ENCODE results near the gene RCBTB1. TPM values are rescaled to one million over a fixed set of nuclear protein-coding genes. Genes with fewer than 3 reads are reported as not detected.

RCBTB1 gene
- total RNA-seq, 4 donors from 2014 or later = 8.2 to 11.1 (median 10.2) TPM

DNA sequence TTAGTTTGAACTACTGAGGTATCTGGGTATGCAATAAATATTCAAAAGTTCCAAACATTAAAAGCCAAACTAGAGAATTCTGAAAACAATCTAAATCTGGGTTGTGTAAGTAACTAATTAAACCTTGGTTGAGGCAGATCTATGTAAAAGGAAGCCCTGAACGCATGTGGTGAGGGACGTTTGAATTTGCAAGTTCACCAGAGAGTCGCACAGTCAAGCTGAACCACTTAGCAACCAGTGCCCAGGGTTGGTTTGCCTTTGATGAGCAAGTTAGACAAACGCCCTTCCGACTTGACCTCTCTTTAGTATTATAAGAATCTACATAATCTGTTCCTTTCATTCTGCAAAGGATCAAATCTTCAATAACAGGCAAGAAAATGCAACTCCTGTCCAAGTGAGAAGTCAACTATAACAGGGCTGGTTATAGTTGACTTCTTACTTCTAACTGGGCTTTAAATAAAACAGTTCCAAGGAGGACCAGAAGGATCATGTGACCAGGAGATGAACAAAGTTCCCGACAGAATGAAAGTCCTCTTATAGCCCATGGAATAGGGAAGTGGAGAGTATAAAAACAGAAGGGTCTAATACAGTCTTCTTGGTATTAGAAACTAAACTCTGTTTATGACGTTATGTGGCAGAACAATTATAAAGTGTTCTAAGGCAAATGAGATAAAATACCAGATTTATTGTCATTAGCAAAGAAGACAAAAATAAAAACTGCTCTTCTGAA, 49.0 kb downstream of the RCBTB1 start:
- Histone ChIP-seq H3K27ac (no peak overlapping the region), H3K27me3 (no peaks in the 10 kb centered on the region), H3K4me1 (no peaks in the 10 kb centered on the region), H3K36me3 (peaks cover 22% of the 10 kb centered on the region), H3K4me3 (no peak overlapping the region), H3K9me3 (no peaks in the 10 kb centered on the region)
- DNase-seq (ENCODE audit: low spot score in 2 of 2) = no peak
- TF ChIP-seq POLR2A (IDR thresholded peaks at IDR 0.05) (no peak), POLR2AphosphoS5 (IDR thresholded peaks at IDR 0.05) (no peak), EP300 (IDR thresholded peaks at IDR 0.05) (no peak)
- TF ChIP-seq, protein P1, sequence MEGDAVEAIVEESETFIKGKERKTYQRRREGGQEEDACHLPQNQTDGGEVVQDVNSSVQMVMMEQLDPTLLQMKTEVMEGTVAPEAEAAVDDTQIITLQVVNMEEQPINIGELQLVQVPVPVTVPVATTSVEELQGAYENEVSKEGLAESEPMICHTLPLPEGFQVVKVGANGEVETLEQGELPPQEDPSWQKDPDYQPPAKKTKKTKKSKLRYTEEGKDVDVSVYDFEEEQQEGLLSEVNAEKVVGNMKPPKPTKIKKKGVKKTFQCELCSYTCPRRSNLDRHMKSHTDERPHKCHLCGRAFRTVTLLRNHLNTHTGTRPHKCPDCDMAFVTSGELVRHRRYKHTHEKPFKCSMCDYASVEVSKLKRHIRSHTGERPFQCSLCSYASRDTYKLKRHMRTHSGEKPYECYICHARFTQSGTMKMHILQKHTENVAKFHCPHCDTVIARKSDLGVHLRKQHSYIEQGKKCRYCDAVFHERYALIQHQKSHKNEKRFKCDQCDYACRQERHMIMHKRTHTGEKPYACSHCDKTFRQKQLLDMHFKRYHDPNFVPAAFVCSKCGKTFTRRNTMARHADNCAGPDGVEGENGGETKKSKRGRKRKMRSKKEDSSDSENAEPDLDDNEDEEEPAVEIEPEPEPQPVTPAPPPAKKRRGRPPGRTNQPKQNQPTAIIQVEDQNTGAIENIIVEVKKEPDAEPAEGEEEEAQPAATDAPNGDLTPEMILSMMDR (IDR thresholded peaks at IDR 0.05) = no peak
- WGBS = 68% methylated on average over 7 of the region's 7 CpGs

DNA sequence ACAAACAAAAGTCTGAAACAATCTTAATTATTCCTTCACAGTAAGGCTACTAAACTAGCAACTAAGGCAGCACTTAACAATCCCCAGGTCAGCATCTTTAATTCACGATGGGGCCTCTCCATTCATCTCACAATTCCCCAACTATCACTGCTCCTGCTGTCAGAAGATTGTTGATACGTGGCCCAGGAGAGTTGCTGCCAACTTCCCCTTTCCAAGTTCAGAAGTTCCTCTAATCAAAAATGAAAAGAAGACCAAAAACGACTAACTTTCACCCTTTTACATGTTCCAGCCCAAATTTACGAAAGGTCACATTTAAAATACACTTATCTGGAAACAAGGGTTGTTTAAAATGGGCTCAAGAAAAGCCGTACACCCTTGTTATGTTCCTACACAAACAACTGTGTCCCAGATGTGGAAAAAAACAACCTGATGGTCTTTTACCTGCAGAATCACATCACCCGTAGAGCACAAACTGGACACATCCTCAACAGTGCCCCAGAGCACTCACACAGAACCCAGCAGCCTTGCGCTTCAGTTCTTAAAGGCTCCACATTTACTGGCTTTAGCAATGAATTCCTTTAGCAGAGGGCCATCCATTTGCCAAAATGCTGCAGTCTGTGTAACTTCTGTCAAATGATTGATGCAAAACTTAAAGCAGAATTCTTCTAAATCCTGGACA, 51.6 kb downstream of the RCBTB1 start:
- Histone ChIP-seq H3K27me3 (no peaks in the 10 kb centered on the region), H3K4me1 (no peaks in the 10 kb centered on the region), H3K9me3 (no peaks in the 10 kb centered on the region), H3K36me3 (peaks cover 18% of the 10 kb centered on the region), H3K4me3 (no peak overlapping the region), H3K27ac (no peak overlapping the region)
- no peak for DNase-seq (ENCODE audit: low spot score in 2 of 2)
- TF ChIP-seq POLR2AphosphoS5 (IDR thresholded peaks at IDR 0.05) (no peak), POLR2A (IDR thresholded peaks at IDR 0.05) (no peak), EP300 (IDR thresholded peaks at IDR 0.05) (no peak)
- TF ChIP-seq, protein P1 (IDR thresholded peaks at IDR 0.05) = no peak
- 82% methylated on average over 7 of the region's 7 CpGs for WGBS

DNA sequence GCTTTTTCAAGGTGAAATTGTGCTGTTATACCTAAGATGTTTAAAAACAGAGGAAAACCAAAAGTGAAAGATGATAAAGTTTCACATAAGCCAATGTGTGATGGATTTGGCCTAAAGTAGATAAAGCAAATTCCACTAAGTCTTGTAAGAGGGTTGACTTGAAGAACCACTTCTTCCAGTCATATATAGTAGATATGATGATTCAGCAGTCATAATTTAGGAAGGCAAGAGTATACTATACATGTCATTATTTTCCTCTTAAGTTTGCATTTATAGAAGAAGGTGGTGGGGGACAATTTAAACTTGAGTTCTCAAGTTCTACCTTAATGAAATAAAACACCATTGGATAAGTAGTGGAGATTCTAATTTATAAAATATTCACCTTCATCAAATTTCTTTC, 52.3 kb downstream of the RCBTB1 start:
- Histone ChIP-seq H3K4me3 (no peak overlapping the region), H3K27me3 (no peaks in the 10 kb centered on the region), H3K4me1 (no peaks in the 10 kb centered on the region), H3K27ac (no peak overlapping the region), H3K36me3 (peaks cover 24% of the 10 kb centered on the region), H3K9me3 (no peaks in the 10 kb centered on the region)
- TF ChIP-seq, protein P1 (IDR thresholded peaks at IDR 0.05) = no peak
- no peak for TF ChIP-seq EP300 (IDR thresholded peaks at IDR 0.05)
- no peak for TF ChIP-seq POLR2AphosphoS5 (IDR thresholded peaks at IDR 0.05)
- no peak for TF ChIP-seq POLR2A (IDR thresholded peaks at IDR 0.05)
- no peak for DNase-seq (ENCODE audit: low spot score in 2 of 2)

DNA sequence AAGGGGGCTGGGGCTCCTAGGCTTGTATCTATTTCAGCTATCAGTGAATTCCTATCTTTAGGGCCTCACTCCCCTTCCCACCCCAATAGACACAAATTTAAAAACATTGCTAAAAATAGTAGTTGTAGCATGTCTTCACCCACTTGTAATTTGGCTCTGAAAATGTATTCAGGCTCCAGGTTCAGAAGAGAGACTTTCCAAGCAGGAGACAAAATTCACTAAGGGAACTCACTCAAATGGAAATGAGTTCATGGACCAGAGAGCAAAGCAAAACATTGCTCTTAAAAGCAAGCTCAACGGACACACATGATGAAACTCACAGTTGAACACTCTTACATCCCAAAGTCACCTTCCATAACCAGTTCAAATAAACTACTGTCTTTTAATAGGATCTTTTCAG, 52.8 kb downstream of the RCBTB1 start:
- 84% methylated on average over 1 of the region's 1 CpG for WGBS
- DNase-seq (ENCODE audit: low spot score in 2 of 2) = no peak
- H3K27ac ChIP-seq = no peak overlapping the region
- no peaks in the 10 kb centered on the region for H3K4me1 ChIP-seq
- no peaks in the 10 kb centered on the region for H3K27me3 ChIP-seq
- no peaks in the 10 kb centered on the region for H3K9me3 ChIP-seq
- peaks cover 28% of the 10 kb centered on the region for H3K36me3 ChIP-seq
- TF ChIP-seq POLR2A (IDR thresholded peaks at IDR 0.05) = no peak
- TF ChIP-seq EP300 (IDR thresholded peaks at IDR 0.05) = no peak
- no peak for TF ChIP-seq POLR2AphosphoS5 (IDR thresholded peaks at IDR 0.05)
- TF ChIP-seq, protein P1 (IDR thresholded peaks at IDR 0.05) = no peak
- no peak overlapping the region for H3K4me3 ChIP-seq

DNA sequence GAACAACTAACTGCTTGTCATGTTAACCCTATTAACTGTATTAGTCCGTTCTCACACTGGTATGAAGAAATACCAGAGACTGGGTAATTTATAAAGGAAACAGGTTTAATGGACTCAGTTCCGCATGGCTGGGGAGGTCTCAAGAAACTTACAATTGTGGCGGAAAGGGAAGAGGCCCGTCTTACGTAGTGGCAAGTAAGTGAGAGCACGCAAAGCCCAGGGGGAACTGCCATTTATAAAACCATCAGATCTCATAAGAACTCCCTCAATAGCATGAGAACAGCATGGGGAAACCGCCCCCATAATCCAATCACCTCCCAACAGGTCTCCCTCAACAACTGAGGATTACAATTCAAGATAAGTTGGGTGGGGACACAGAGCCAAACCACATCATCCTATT, 54.9 kb downstream of the RCBTB1 start:
- Histone ChIP-seq H3K27me3 (no peaks in the 10 kb centered on the region), H3K27ac (no peak overlapping the region), H3K4me1 (no peaks in the 10 kb centered on the region), H3K4me3 (no peak overlapping the region), H3K36me3 (peaks cover 45% of the 10 kb centered on the region), H3K9me3 (no peaks in the 10 kb centered on the region)
- no peak for DNase-seq (ENCODE audit: low spot score in 2 of 2)
- TF ChIP-seq POLR2A (IDR thresholded peaks at IDR 0.05) (no peak), POLR2AphosphoS5 (IDR thresholded peaks at IDR 0.05) (no peak), EP300 (IDR thresholded peaks at IDR 0.05) (no peak)
- TF ChIP-seq, protein P1 (IDR thresholded peaks at IDR 0.05) = no peak
- whole genome bisulfite sequencing = 88% methylated on average over 7 of the region's 7 CpGs
